ENCODE results near the gene POLK. TPM values are rescaled to one million over a fixed set of nuclear protein-coding genes. Genes with fewer than 3 reads are reported as not detected.
A peak's percentile ranks its signal among the peaks of the same experiment; 100 is the strongest.

Gene POLK
- total RNA-seq, 1 donor from 2014 or later: 26.5 TPM

GRCh38 chr5:75611311-75612225 is 99.9 kb downstream of the POLK start, which contains the start of gene ANKDD1B:
TSS of gene ANKDD1B (plus strand) at chr5:75611453. CDS start at chr5:75611635, 182 bp downstream.
- DNase-seq (ENCODE audit: low spot score): peak; percentile 90
- TF ChIP-seq, protein P1, sequence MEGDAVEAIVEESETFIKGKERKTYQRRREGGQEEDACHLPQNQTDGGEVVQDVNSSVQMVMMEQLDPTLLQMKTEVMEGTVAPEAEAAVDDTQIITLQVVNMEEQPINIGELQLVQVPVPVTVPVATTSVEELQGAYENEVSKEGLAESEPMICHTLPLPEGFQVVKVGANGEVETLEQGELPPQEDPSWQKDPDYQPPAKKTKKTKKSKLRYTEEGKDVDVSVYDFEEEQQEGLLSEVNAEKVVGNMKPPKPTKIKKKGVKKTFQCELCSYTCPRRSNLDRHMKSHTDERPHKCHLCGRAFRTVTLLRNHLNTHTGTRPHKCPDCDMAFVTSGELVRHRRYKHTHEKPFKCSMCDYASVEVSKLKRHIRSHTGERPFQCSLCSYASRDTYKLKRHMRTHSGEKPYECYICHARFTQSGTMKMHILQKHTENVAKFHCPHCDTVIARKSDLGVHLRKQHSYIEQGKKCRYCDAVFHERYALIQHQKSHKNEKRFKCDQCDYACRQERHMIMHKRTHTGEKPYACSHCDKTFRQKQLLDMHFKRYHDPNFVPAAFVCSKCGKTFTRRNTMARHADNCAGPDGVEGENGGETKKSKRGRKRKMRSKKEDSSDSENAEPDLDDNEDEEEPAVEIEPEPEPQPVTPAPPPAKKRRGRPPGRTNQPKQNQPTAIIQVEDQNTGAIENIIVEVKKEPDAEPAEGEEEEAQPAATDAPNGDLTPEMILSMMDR (IDR thresholded peaks at IDR 0.05): no peak
- Mint-ChIP-seq H3K36me3 (ENCODE audit: low read depth) (peaks cover 2% of the 10 kb centered on the region), H3K27me3 (ENCODE audit: low read depth) (no peaks in the 10 kb centered on the region), H3K9me3 (ENCODE audit: low read depth) (no peaks in the 10 kb centered on the region), H3K4me1 (ENCODE audit: low read depth) (peaks cover 16% of the 10 kb centered on the region), H3K4me3 (ENCODE audit: unreplicated experiment) (peak within 1 kb of the TSS; percentile 74), H3K27ac (ENCODE audit: unreplicated experiment) (peak within 1 kb of the TSS; percentile 62)

- TF ChIP-seq, protein P1 (IDR thresholded peaks at IDR 0.05): no peak
- no peak for DNase-seq (ENCODE audit: low spot score)
- Mint-ChIP-seq H3K27ac (ENCODE audit: unreplicated experiment) (no peak overlapping the region), H3K4me1 (ENCODE audit: low read depth) (peaks cover 23% of the 10 kb centered on the region), H3K36me3 (ENCODE audit: low read depth) (no peaks in the 10 kb centered on the region), H3K27me3 (ENCODE audit: low read depth) (no peaks in the 10 kb centered on the region), H3K4me3 (ENCODE audit: unreplicated experiment) (no peak overlapping the region), H3K9me3 (ENCODE audit: low read depth) (no peaks in the 10 kb centered on the region)
These were observed 100.5 kb downstream of the POLK start for GRCh38 chr5:75612226-75612569.

GRCh38 chr5:75612901-75613300 is 101.2 kb downstream of the POLK start:
- TF ChIP-seq, protein P1 (IDR thresholded peaks at IDR 0.05): no peak
- Mint-ChIP-seq H3K27ac (ENCODE audit: unreplicated experiment) (no peak overlapping the region), H3K4me1 (ENCODE audit: low read depth) (peaks cover 30% of the 10 kb centered on the region), H3K9me3 (ENCODE audit: low read depth) (no peaks in the 10 kb centered on the region), H3K36me3 (ENCODE audit: low read depth) (no peaks in the 10 kb centered on the region), H3K4me3 (ENCODE audit: unreplicated experiment) (no peak overlapping the region), H3K27me3 (ENCODE audit: low read depth) (no peaks in the 10 kb centered on the region)
- DNase-seq (ENCODE audit: low spot score): no peak

GRCh38 chr5:75614176-75614575 is 102.5 kb downstream of the POLK start:
- Mint-ChIP-seq H3K27ac (ENCODE audit: unreplicated experiment) (no peak overlapping the region), H3K4me3 (ENCODE audit: unreplicated experiment) (no peak overlapping the region), H3K27me3 (ENCODE audit: low read depth) (no peaks in the 10 kb centered on the region), H3K36me3 (ENCODE audit: low read depth) (no peaks in the 10 kb centered on the region), H3K4me1 (ENCODE audit: low read depth) (peaks cover 35% of the 10 kb centered on the region), H3K9me3 (ENCODE audit: low read depth) (no peaks in the 10 kb centered on the region)
- TF ChIP-seq, protein P1 (IDR thresholded peaks at IDR 0.05): no peak
- DNase-seq (ENCODE audit: low spot score): no peak

DNA sequence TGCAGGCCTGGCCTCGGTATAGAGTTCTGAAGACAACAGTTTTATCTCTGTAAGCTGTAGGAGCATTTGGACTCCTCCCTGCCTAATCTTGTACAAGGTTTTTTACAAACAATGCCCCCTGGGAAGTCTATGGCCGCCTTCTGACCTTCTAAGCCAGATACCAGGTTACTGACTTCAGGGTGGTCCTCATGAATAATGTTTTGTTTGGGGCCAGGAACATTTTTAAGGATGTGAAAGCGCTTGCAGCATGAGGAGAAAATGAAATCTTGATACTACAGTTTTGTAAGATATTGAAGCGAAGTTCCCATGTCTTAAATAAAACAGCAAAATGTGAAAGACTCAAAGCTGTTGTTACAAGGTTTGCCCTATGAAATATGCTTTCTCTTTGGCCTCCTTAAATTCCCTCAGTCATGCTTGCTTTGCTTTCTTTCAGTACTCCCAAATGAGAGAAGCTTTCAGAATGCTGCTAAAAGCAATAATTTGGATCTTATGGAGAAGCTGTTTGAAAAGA is 104.7 kb downstream of the POLK start:
- peaks cover 26% of the 10 kb centered on the region for H3K4me1 Mint-ChIP-seq (ENCODE audit: low read depth)
- H3K4me3 Mint-ChIP-seq (ENCODE audit: unreplicated experiment): no peak overlapping the region
- no peaks in the 10 kb centered on the region for H3K9me3 Mint-ChIP-seq (ENCODE audit: low read depth)
- H3K27me3 Mint-ChIP-seq (ENCODE audit: low read depth): no peaks in the 10 kb centered on the region
- peak overlapping the region; percentile 39 for H3K27ac Mint-ChIP-seq (ENCODE audit: unreplicated experiment)
- TF ChIP-seq, protein P1 (IDR thresholded peaks at IDR 0.05): no peak
- no peak for DNase-seq (ENCODE audit: low spot score)
- H3K36me3 Mint-ChIP-seq (ENCODE audit: low read depth): no peaks in the 10 kb centered on the region
